ENCODE measurements around the gene MACO1.
A peak's percentile ranks its signal among the peaks of the same experiment; 100 is the strongest.

Gene MACO1

DNA sequence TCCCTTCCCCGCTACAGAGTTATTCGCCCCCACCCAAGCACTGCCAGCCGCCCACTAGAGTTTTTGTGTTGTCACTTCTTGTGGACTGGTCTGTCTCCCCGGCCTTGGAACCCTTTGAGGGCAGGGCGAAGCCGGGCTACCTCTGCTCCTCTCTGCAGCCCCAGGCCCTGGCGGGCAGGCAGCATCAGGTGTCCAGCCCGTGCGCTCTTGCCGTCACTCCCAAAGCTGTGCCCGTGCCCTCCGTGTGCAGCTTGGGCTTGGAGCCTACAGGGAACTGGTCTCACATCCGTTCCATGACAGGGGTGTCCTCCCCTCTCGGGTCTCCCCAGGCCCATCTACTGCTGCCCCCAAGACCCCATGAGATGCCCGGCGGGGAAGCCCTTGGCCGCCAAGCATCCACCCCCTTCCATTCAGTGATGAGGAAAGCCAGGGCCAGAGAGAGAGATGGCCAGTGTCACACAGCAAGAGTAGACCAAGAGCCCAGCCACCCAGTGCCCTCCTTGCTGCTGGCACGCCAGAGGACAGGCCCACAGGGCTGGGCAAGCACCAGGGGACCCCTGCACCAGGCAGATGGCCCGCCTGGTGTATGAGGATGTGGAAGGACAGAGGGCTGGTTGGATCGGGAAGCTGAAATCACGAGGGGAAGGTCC, 97.4 kb downstream of the MACO1 start:
- DNase-seq (ENCODE audit: insufficient read length): no peak
- no peak for FAIRE-seq
- TF ChIP-seq POLR2A (IDR thresholded peaks at IDR 0.05; ENCODE audit: low read depth, low read length) (no peak), TAF1 (IDR thresholded peaks at IDR 0.05; ENCODE audit: borderline replicate concordance, low read depth, low read length) (no peak), POLR2AphosphoS5 (IDR thresholded peaks at IDR 0.05; ENCODE audit: low read depth, low read length) (no peak)

- FAIRE-seq: peak; percentile 63
- DNase-seq (ENCODE audit: insufficient read length): no peak
- TF ChIP-seq TAF1 (IDR thresholded peaks at IDR 0.05; ENCODE audit: borderline replicate concordance, low read depth, low read length) (no peak), POLR2A (IDR thresholded peaks at IDR 0.05; ENCODE audit: low read depth, low read length) (no peak)
These were observed 98.3 kb downstream of the MACO1 start for GRCh38 chr1:25528881-25529517.

DNA sequence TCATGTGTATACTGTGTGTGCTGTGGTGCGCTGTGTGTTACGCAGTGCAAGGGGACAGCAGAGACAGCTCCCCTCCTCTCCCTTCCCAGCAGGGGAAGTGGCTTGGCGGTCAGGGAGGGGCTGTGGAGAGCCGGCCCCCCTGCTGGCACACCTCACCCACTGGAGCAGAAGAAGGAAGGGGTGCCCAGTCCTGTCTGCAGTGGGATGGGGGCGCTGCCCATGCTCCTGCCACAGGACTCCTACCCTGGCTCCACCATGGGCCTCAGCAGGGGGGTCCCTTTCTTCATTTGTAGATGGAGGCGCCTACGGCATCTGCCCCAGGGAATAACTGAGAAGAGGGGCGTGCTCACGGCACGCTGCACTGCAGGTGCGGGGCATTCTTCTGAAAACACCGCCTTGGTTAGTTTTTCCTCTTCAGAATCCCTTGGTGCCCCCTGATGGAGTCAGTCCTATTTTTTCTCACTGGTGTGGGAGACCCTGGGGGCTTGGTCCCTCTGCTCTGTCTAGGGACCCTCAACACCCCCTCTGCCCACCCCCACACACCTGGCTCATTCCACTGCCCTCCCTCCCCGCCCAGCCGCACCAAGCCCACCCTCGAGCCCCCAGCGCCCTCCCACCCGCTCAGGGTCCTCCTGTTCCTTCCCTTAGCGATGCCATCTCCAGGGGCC, 99.0 kb downstream of the MACO1 start:
- FAIRE-seq (no peak), DNase-seq (ENCODE audit: insufficient read length) (no peak)
- TF ChIP-seq POLR2A (IDR thresholded peaks at IDR 0.05; ENCODE audit: low read depth, low read length): no peak

DNA sequence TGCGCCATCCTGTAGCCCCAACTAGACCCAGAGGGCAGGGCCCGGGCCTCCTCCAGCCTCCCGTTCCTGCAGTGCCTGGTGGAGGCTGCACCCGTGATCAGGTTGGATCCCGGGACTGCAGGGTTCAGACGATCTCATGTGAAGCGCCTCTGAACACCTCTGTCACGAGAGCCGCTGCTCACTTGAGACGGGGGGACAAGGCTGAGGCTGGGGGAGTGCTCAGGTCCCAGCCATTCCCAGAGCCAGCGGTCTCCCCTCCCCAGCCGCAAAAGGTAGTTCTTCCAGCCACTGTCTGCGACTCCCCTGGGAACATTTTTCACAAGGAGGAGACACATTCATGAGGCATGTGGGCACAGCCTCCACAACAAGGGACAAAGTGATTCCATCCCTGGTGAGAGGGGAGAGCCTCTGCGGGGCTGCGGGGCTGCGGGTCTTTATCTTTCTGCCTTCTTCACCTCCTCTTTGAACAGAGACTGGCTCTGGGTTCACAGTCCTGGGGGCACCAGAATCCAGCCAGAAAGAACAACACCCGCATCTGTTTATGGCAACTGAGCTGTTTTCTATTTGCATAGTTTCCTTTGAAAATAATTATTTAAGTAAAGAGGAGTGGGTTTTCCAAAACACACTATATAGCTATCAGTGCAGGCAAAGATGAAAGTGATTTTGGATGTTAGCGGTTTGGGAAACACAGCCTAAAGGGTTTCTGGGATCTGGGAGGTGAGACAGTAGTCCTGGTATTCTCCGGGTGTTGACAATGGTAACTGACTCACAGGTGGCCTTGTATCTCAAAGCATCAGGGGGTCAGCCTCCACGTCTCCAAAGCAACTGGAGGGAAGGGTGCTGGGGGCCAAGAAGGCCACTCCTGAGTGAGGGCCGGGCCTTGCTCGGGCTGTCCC, 99.7 kb downstream of the MACO1 start:
- DNase-seq (ENCODE audit: insufficient read length) (no peak), FAIRE-seq (no peak)
- no peak for TF ChIP-seq TAF1 (IDR thresholded peaks at IDR 0.05; ENCODE audit: borderline replicate concordance, low read depth, low read length)
- TF ChIP-seq POLR2AphosphoS5 (IDR thresholded peaks at IDR 0.05; ENCODE audit: low read depth, low read length): no peak
- TF ChIP-seq POLR2A (IDR thresholded peaks at IDR 0.05; ENCODE audit: low read depth, low read length): no peak

DNA sequence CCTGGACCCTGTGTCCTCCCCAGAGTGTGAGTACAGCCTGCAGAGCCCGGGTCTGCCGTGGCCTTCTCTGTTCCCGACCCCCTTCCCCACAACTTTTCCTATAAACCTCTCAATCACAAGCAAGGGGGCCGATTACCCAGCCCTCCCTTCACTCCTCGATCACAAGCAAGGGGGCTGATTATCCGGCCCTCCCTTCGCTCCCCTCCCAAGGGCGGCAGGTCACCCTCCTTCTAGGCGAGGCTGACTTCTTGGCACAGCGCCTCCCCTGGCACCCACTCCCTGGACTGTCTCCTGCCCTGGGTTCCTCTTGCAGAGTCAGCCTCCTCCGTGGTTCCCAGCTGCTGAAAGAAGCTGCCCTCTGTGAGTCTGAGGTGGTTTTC, 100.4 kb downstream of the MACO1 start:
- no peak for TF ChIP-seq TAF1 (IDR thresholded peaks at IDR 0.05; ENCODE audit: borderline replicate concordance, low read depth, low read length)
- TF ChIP-seq POLR2A (IDR thresholded peaks at IDR 0.05; ENCODE audit: low read depth, low read length): no peak
- TF ChIP-seq POLR2AphosphoS5 (IDR thresholded peaks at IDR 0.05; ENCODE audit: low read depth, low read length): no peak
- no peak for DNase-seq (ENCODE audit: insufficient read length)
- FAIRE-seq: no peak

GRCh38 chr1:25532970-25533369, 102.3 kb downstream of the MACO1 start:
- no peak for FAIRE-seq
- no peak for TF ChIP-seq POLR2A (IDR thresholded peaks at IDR 0.05; ENCODE audit: low read depth, low read length)
- no peak for TF ChIP-seq POLR2AphosphoS5 (IDR thresholded peaks at IDR 0.05; ENCODE audit: low read depth, low read length)
- TF ChIP-seq TAF1 (IDR thresholded peaks at IDR 0.05; ENCODE audit: borderline replicate concordance, low read depth, low read length): no peak
- DNase-seq (ENCODE audit: insufficient read length): no peak

DNA sequence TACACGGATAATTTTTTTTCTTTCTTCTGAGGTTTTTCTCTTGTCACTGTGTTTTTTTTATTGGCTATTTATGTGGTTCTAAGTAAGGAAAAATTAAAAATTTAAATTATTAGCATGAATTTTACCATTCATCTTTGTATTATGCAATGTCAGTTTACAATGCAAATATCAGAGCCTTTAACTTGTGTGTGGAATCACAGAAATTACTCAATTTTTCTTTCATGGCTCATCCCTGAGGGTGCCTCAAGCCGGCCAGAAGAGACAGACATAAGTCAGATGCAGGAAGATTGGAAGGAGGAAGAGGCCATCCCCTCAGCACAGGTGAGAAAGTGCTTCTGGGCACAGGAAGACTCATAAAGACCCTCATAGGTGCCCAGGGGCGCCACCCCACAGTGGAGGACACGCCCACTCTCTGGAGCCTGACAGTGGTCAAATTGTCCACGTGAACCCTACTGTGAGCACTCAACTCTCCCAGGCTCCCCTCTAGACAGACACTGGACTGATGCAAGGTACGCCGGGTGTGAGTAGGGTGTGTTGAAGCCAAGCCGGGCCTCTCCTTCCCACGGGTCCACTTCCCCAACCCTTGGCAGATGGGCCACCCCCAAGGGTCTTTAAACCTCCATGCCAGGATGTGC, 103.2 kb downstream of the MACO1 start:
- FAIRE-seq: no peak
- no peak for TF ChIP-seq POLR2AphosphoS5 (IDR thresholded peaks at IDR 0.05; ENCODE audit: low read depth, low read length)
- TF ChIP-seq POLR2A (IDR thresholded peaks at IDR 0.05; ENCODE audit: low read depth, low read length): no peak
- TF ChIP-seq TAF1 (IDR thresholded peaks at IDR 0.05; ENCODE audit: borderline replicate concordance, low read depth, low read length): no peak

DNA sequence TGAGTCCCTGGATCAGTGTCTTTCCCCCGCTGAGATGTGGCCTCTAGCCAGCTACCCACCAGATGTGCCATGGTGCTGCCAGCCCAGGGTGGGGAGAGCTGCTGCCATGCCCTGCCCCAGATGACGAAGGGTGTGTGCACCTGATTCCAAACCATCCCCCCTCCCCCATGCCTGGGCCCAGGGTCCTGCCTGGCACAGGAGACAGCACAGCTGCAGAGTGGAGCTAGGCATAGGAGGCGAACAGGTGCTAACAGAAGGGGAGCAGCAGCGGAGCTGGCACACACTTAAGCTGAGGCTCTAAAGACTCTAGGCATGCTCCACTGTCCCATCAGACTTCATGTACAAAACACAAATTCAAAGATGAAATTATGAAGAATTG, 103.7 kb downstream of the MACO1 start:
- no peak for TF ChIP-seq POLR2A (IDR thresholded peaks at IDR 0.05; ENCODE audit: low read depth, low read length)
- no peak for TF ChIP-seq POLR2AphosphoS5 (IDR thresholded peaks at IDR 0.05; ENCODE audit: low read depth, low read length)
- TF ChIP-seq TAF1 (IDR thresholded peaks at IDR 0.05; ENCODE audit: borderline replicate concordance, low read depth, low read length): no peak
- FAIRE-seq (no peak), DNase-seq (ENCODE audit: insufficient read length) (no peak)

More for the DNA sequence above, 103.2 kb downstream of the MACO1 start:
- DNase-seq (ENCODE audit: insufficient read length): no peak

GRCh38 chr1:25536124-25536523, 105.4 kb downstream of the MACO1 start:
- TF ChIP-seq POLR2AphosphoS5 (IDR thresholded peaks at IDR 0.05; ENCODE audit: low read depth, low read length) (no peak), POLR2A (IDR thresholded peaks at IDR 0.05; ENCODE audit: low read depth, low read length) (no peak), TAF1 (IDR thresholded peaks at IDR 0.05; ENCODE audit: borderline replicate concordance, low read depth, low read length) (no peak)
- DNase-seq (ENCODE audit: insufficient read length) (no peak), FAIRE-seq (no peak)

- TF ChIP-seq TAF1 (IDR thresholded peaks at IDR 0.05; ENCODE audit: borderline replicate concordance, low read depth, low read length): no peak
- DNase-seq (ENCODE audit: insufficient read length): no peak
- no peak for FAIRE-seq
These were observed 106.6 kb downstream of the MACO1 start for GRCh38 chr1:25537153-25537831.

Measured in GM12892 (cell line).